IMR-90 (cell line): Measurements from ENCODE around the gene NIPAL1. TPM values are rescaled to one million over a fixed set of nuclear protein-coding genes. Genes with fewer than 3 reads are reported as not detected.

Experiments used
- ATAC-seq: fragments of 200-7000 bp; cut with Tn5 transposase; 2 replicates; pipeline ENCODE4 v1.9.1; 2020; ENCODE audit warnings: low read depth, mild to moderate bottlenecking, moderate library complexity
- BruUV-seq: library from RNA; stranded (reverse); fragments of 400-500 nt; replicated peaks from 2 replicates; lab custom pipeline; 2021; lab: Mats Ljungman, UMichigan
- CTCF ChIA-PET: fragments of 300-600 bp; formaldehyde crosslinking; extraction: SDS; loops from one replicate; lab custom pipeline; 2021; ENCODE audit warnings: antibody characterized with exemption; lab: Yijun Ruan, JAX
- POLR2A ChIA-PET: fragments of 300-600 bp; sonication (Branson Sonifier 250); formaldehyde crosslinking; loops from one replicate; lab custom pipeline; 2022; ENCODE audit warnings: antibody characterized with exemption; ENCODE audit not compliant: unreplicated experiment; lab: Charles Lee
- DNase-seq: peaks from one replicate; pipeline ENCODE4 v3.0.0; 2013
- H2AFZ ChIP-seq: replicated peaks from 2 replicates; pipeline ENCODE3; 2013; ENCODE audit warnings: low read length, mild to moderate bottlenecking; ENCODE audit not compliant: poor library complexity
- H2AK5ac ChIP-seq: 2 replicates; pipeline ENCODE4 v1.6.1; 2013; ENCODE audit warnings: low read depth, low read length, inconsistent platforms
- H2AK9ac ChIP-seq: replicated peaks from 2 replicates; pipeline ENCODE3; 2013; ENCODE audit warnings: mild to moderate bottlenecking, low read depth, low read length, moderate library complexity; ENCODE audit not compliant: poor library complexity
- H2BK120ac ChIP-seq: 2 replicates; pipeline ENCODE4 v1.6.1; 2013; ENCODE audit warnings: low read depth, low read length, inconsistent platforms
- H2BK15ac ChIP-seq: 3 replicates; pipeline ENCODE4 v1.6.1; 2013; ENCODE audit warnings: low read depth, low read length, inconsistent platforms
- H2BK20ac ChIP-seq: 2 replicates; pipeline ENCODE4 v1.6.1; 2013; ENCODE audit warnings: low read depth, mild to moderate bottlenecking, inconsistent platforms, low read length, moderate library complexity
- H2BK5ac ChIP-seq: 2 replicates; pipeline ENCODE4 v1.6.1; 2013; ENCODE audit warnings: mild to moderate bottlenecking, low read depth, low read length, inconsistent platforms; ENCODE audit not compliant: poor library complexity, severe bottlenecking
- H3K14ac ChIP-seq: replicated peaks from 2 replicates; pipeline ENCODE4 v1.6.1; 2013; ENCODE audit warnings: low read depth, low read length, inconsistent platforms
- H3K18ac ChIP-seq: 2 replicates; pipeline ENCODE4 v1.6.1; 2013; ENCODE audit warnings: low read depth, low read length, control low read depth
- H3K23ac ChIP-seq: 2 replicates; pipeline ENCODE4 v1.6.1; 2013; ENCODE audit warnings: low read depth, low read length, inconsistent platforms
- H3K27ac ChIP-seq: 2 replicates; pipeline ENCODE4 v1.5.1; 2013; ENCODE audit warnings: mild to moderate bottlenecking, control low read depth, low read length; ENCODE audit not compliant: insufficient read depth
- H3K27me3 ChIP-seq: 2 replicates; pipeline ENCODE4 v1.6.1; 2013; ENCODE audit warnings: low read length; ENCODE audit not compliant: control insufficient read depth, insufficient read depth
- H3K36me3 ChIP-seq: 2 replicates; pipeline ENCODE4 v1.6.1; 2013; ENCODE audit warnings: low read length, mixed read lengths; ENCODE audit not compliant: control insufficient read depth, insufficient read depth
- H3K4ac ChIP-seq: 2 replicates; pipeline ENCODE4 v1.6.1; 2013; ENCODE audit warnings: low read depth, low read length, inconsistent platforms
- H3K4me1 ChIP-seq: 2 replicates; pipeline ENCODE4 v1.6.1; 2013; ENCODE audit warnings: low read length, mixed read lengths; ENCODE audit not compliant: control insufficient read depth, insufficient read depth
- H3K4me2 ChIP-seq: 2 replicates; pipeline ENCODE4 v1.6.1; 2013; ENCODE audit warnings: low read depth, mild to moderate bottlenecking, control low read depth, low read length, moderate library complexity
- H3K4me3 ChIP-seq: 2 replicates; pipeline ENCODE4 v1.5.1; 2013; ENCODE audit warnings: low read depth, mild to moderate bottlenecking, control low read depth, low read length, moderate library complexity; ENCODE audit not compliant: insufficient read depth
- H3K56ac ChIP-seq: 2 replicates; pipeline ENCODE4 v1.6.1; 2013; ENCODE audit warnings: low read length, inconsistent platforms; ENCODE audit not compliant: insufficient read depth; ENCODE audit errors: extremely low read depth
- H3K79me1 ChIP-seq, 2 experiments: 2 replicates each; pipeline ENCODE4 v1.6.1; 2013; ENCODE audit warnings: low read length in 2 of 2, inconsistent platforms in 1 of 2, low read depth in 1 of 2
- H3K9ac ChIP-seq: 2 replicates; pipeline ENCODE4 v1.6.1; 2013; ENCODE audit warnings: low read depth, low read length, control low read depth
- H3K9me1 ChIP-seq: 2 replicates; pipeline ENCODE4 v1.6.1; 2013; ENCODE audit warnings: low read length, inconsistent platforms; ENCODE audit not compliant: insufficient read depth
- H3K9me3 ChIP-seq: 2 replicates; pipeline ENCODE4 v1.6.1; 2013; ENCODE audit warnings: low read length; ENCODE audit not compliant: control insufficient read depth, insufficient read depth
- H4K20me1 ChIP-seq: 2 replicates; pipeline ENCODE4 v1.6.1; 2013; ENCODE audit warnings: low read length, inconsistent platforms; ENCODE audit not compliant: insufficient read depth
- H4K5ac ChIP-seq: 2 replicates; pipeline ENCODE4 v1.6.1; 2013; ENCODE audit warnings: mild to moderate bottlenecking, low read depth, low read length, control low read depth
- H4K8ac ChIP-seq, 2 experiments: 2 replicates each; pipeline ENCODE4 v1.6.1; 2013; ENCODE audit warnings: low read depth in 2 of 2, low read length in 2 of 2, control low read depth in 1 of 2, inconsistent platforms in 1 of 2
- H4K91ac ChIP-seq: 2 replicates; pipeline ENCODE4 v1.6.1; 2013; ENCODE audit warnings: low read depth, low read length, inconsistent platforms; ENCODE audit not compliant: insufficient read depth
- BHLHE40 ChIP-seq: fragments of 150-350 bp; IDR thresholded peaks from 2 replicates; pipeline ENCODE4 v1.6.1; 2016; ENCODE audit warnings: mild to moderate bottlenecking, low read depth, low read length
- FOS ChIP-seq: fragments of 150-350 bp; IDR thresholded peaks from 2 replicates; pipeline ENCODE4 v1.6.1; 2016; ENCODE audit warnings: low read depth, low read length
- MXI1 ChIP-seq: IDR thresholded peaks from 2 replicates; pipeline ENCODE4 v1.6.1; 2012; ENCODE audit warnings: low read depth, mild to moderate bottlenecking, low read length, moderate library complexity, borderline replicate concordance
- NFE2L2 ChIP-seq: fragments of 150-350 bp; IDR thresholded peaks from 2 replicates; pipeline ENCODE4 v1.6.1; 2016; ENCODE audit warnings: low read depth, mild to moderate bottlenecking, low read length
- RAD21 ChIP-seq: IDR thresholded peaks from 2 replicates; pipeline ENCODE4 v1.6.1; 2012; ENCODE audit warnings: low read length, improper control_type of control experiment
- RFX5 ChIP-seq: IDR thresholded peaks from 2 replicates; pipeline ENCODE4 v1.8.0; 2012; ENCODE audit warnings: low read depth, mild to moderate bottlenecking, low read length, moderate library complexity
- dilution Hi-C: fragments of 300-500 bp; cut with HindIII; formaldehyde crosslinking; loops from one replicate; pipeline ENCODE4 v1.14.3; 2018; ENCODE audit warnings: low sequenced_read_pairs; ENCODE audit not compliant: unreplicated experiment
- in situ Hi-C: fragments of 300-500 bp; cut with MboI; formaldehyde crosslinking; loops from 3 replicates; pipeline ENCODE4 v1.14.3; 2019; ENCODE audit warnings: low sequenced_read_pairs, inconsistent platforms, mixed read lengths
- intact Hi-C: fragments of 100-400 bp; cut with micrococcal nuclease; formaldehyde crosslinking; loops from 2 replicates; pipeline ENCODE4 v1.10.0; 2022
- polyA plus RNA-seq, 3 experiments: library from polyadenylated mRNA; depleted of rRNA; stranded (reverse); fragments of >200 nt; gene quantifications; 2 replicates each; pipeline ENCODE4 v1.2.3, GENCODE V29; 2012; ENCODE audit warnings: low replicate concordance in 1 of 3
- total RNA-seq: library from RNA; depleted of rRNA; stranded (reverse); fragments of >200 nt; gene quantifications from 2 replicates; pipeline ENCODE4 v1.2.3, GENCODE V29; 2012

Gene NIPAL1
- total and polyA plus RNA-seq, 2 of the 4 experiments (the other 2 are of a cell fraction) = 0.89 to 1.1 TPM

DNA sequence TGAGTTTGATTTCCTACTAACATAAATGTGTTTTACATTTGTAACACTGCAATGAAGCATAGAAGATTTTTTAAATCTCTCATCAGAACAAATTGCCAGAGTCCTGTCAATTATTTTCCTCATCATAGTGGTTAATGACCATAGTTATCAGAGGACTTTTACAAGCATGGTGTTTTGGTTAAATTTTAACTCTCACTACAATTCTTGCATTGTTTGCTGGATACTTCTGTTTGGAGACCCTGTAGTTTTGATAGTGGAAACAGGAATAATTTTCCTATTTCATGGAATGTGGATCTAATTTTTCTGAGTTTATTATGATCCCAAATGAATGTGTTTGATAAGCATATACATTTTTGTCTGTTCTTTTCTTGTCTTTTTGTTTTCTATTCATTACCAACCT is 16.8 kb downstream of the NIPAL1 start:
- Histone ChIP-seq H3K4me2 (no peak overlapping the region), H4K20me1 (no peaks in the 10 kb centered on the region), H3K9ac (no peak overlapping the region), H3K27me3 (no peaks in the 10 kb centered on the region), H2BK20ac (no peak overlapping the region), H2AK9ac (no peak overlapping the region), H3K79me1 (no peaks in the 10 kb centered on the region), H2BK120ac (no peak overlapping the region), H3K4ac (no peak overlapping the region), H2AK5ac (no peak overlapping the region), H3K4me3 (no peak overlapping the region), H3K23ac (no peak overlapping the region), H2AFZ (no peak overlapping the region), H3K14ac (no peak overlapping the region), H4K5ac (no peak overlapping the region), H3K18ac (no peak overlapping the region), H4K91ac (no peak overlapping the region), H3K56ac (no peak overlapping the region), H3K36me3 (no peaks in the 10 kb centered on the region), H2BK5ac (no peak overlapping the region), H4K8ac (no peak overlapping the region), H3K9me1 (no peaks in the 10 kb centered on the region), H2BK15ac (no peak overlapping the region), H3K4me1 (no peaks in the 10 kb centered on the region), H3K27ac (no peak overlapping the region), H3K9me3 (no peaks in the 10 kb centered on the region)
- no peak for ATAC-seq
- POLR2A ChIA-PET = no interaction called here
- intact Hi-C loops (no loop called here), dilution Hi-C loops (no loop called here), in situ Hi-C loops (no loop called here)
- CTCF ChIA-PET = interaction anchor here (0.6 to 1.5 kb wide), 5 partner anchors 9 to 1538 kb away, joined by 3 read pairs; no protein-coding TSS in a partner anchor
- BruUV-seq = no TSS peak
- no peak for DNase-seq
- TF ChIP-seq FOS (no peak), RAD21 (no peak), BHLHE40 (no peak), NFE2L2 (no peak), MXI1 (no peak), RFX5 (no peak)
